ENCODE results near the gene GSK3B. TPM values are rescaled to one million over a fixed set of nuclear protein-coding genes. Genes with fewer than 3 reads are reported as not detected.

GSK3B gene
- total RNA-seq, 1 experiment from 2014 or later, result 67.1 TPM

GRCh38 chr3:119808244-119808643, 286.0 kb downstream of the GSK3B start:
- Histone ChIP-seq H3K4me1 (ENCODE audit: low read length) (peaks cover 18% of the 10 kb centered on the region), H3K9me3 (ENCODE audit: low read length) (no peaks in the 10 kb centered on the region), H3K36me3 (ENCODE audit: insufficient read depth, low read length) (no peaks in the 10 kb centered on the region), H3K27ac (ENCODE audit: low read length) (no peak overlapping the region), H3K9me2 (replicated peaks; ENCODE audit: insufficient read depth, low read length) (no peaks in the 10 kb centered on the region), H3K4me3 (ENCODE audit: low read length) (no peak overlapping the region), H3K27me3 (ENCODE audit: low read length) (no peaks in the 10 kb centered on the region), H4K20me1 (ENCODE audit: insufficient read depth, low read depth, low read length) (no peaks in the 10 kb centered on the region), H3K4me2 (ENCODE audit: low read depth, low read length, poor library complexity, severe bottlenecking) (no peak overlapping the region), H3K79me2 (ENCODE audit: low read length) (no peaks in the 10 kb centered on the region), H2AFZ (ENCODE audit: low read length) (no peak overlapping the region), H3K9ac (ENCODE audit: low read length) (no peak overlapping the region)
- no peak for DNase-seq

GRCh38 chr3:119800844-119801243, 293.4 kb downstream of the GSK3B start:
- Histone ChIP-seq H3K36me3 (ENCODE audit: insufficient read depth, low read length) (no peaks in the 10 kb centered on the region), H2AFZ (ENCODE audit: low read length) (no peak overlapping the region), H3K27me3 (ENCODE audit: low read length) (no peaks in the 10 kb centered on the region), H3K4me1 (ENCODE audit: low read length) (no peaks in the 10 kb centered on the region), H3K9ac (ENCODE audit: low read length) (no peak overlapping the region), H3K9me3 (ENCODE audit: low read length) (no peaks in the 10 kb centered on the region), H3K4me2 (ENCODE audit: low read depth, low read length, poor library complexity, severe bottlenecking) (no peak overlapping the region), H4K20me1 (ENCODE audit: insufficient read depth, low read depth, low read length) (no peaks in the 10 kb centered on the region), H3K79me2 (ENCODE audit: low read length) (no peaks in the 10 kb centered on the region), H3K9me2 (replicated peaks; ENCODE audit: insufficient read depth, low read length) (no peaks in the 10 kb centered on the region), H3K27ac (ENCODE audit: low read length) (no peak overlapping the region), H3K4me3 (ENCODE audit: low read length) (no peak overlapping the region)
- no peak for DNase-seq

- Histone ChIP-seq H3K4me3 (ENCODE audit: low read length) (no peak overlapping the region), H3K4me2 (ENCODE audit: low read depth, low read length, poor library complexity, severe bottlenecking) (no peak overlapping the region), H3K9ac (ENCODE audit: low read length) (no peak overlapping the region), H3K4me1 (ENCODE audit: low read length) (no peaks in the 10 kb centered on the region), H3K36me3 (ENCODE audit: insufficient read depth, low read length) (no peaks in the 10 kb centered on the region), H3K27ac (ENCODE audit: low read length) (no peak overlapping the region), H4K20me1 (ENCODE audit: insufficient read depth, low read depth, low read length) (no peaks in the 10 kb centered on the region), H2AFZ (ENCODE audit: low read length) (no peak overlapping the region), H3K79me2 (ENCODE audit: low read length) (no peaks in the 10 kb centered on the region), H3K27me3 (ENCODE audit: low read length) (no peaks in the 10 kb centered on the region), H3K9me2 (replicated peaks; ENCODE audit: insufficient read depth, low read length) (no peaks in the 10 kb centered on the region), H3K9me3 (ENCODE audit: low read length) (no peaks in the 10 kb centered on the region)
- DNase-seq, result no peak
Measured at GRCh38 chr3:119796785-119797184, 297.5 kb downstream of the GSK3B start.

- Histone ChIP-seq H3K79me2 (ENCODE audit: low read length) (no peaks in the 10 kb centered on the region), H3K4me1 (ENCODE audit: low read length) (no peaks in the 10 kb centered on the region), H3K27ac (ENCODE audit: low read length) (no peak overlapping the region), H4K20me1 (ENCODE audit: insufficient read depth, low read depth, low read length) (no peaks in the 10 kb centered on the region), H3K9ac (ENCODE audit: low read length) (no peak overlapping the region), H3K9me2 (replicated peaks; ENCODE audit: insufficient read depth, low read length) (no peaks in the 10 kb centered on the region), H3K4me2 (ENCODE audit: low read depth, low read length, poor library complexity, severe bottlenecking) (no peak overlapping the region), H3K27me3 (ENCODE audit: low read length) (no peaks in the 10 kb centered on the region), H3K4me3 (ENCODE audit: low read length) (no peak overlapping the region), H3K36me3 (ENCODE audit: insufficient read depth, low read length) (no peaks in the 10 kb centered on the region), H2AFZ (ENCODE audit: low read length) (no peak overlapping the region), H3K9me3 (ENCODE audit: low read length) (no peaks in the 10 kb centered on the region)
- no peak for DNase-seq
Measured at GRCh38 chr3:119796368-119796767, 297.9 kb downstream of the GSK3B start.

GRCh38 chr3:119795849-119796248, 298.4 kb downstream of the GSK3B start:
- no peaks in the 10 kb centered on the region for H3K79me2 ChIP-seq (ENCODE audit: low read length)
- H3K4me3 ChIP-seq (ENCODE audit: low read length), result no peak overlapping the region
- H4K20me1 ChIP-seq (ENCODE audit: insufficient read depth, low read depth, low read length), result no peaks in the 10 kb centered on the region
- H3K36me3 ChIP-seq (ENCODE audit: insufficient read depth, low read length), result no peaks in the 10 kb centered on the region
- no peak overlapping the region for H3K27ac ChIP-seq (ENCODE audit: low read length)
- H3K4me1 ChIP-seq (ENCODE audit: low read length), result no peaks in the 10 kb centered on the region
- H2AFZ ChIP-seq (ENCODE audit: low read length), result no peak overlapping the region
- no peak for DNase-seq
- H3K9ac ChIP-seq (ENCODE audit: low read length), result no peak overlapping the region
- H3K4me2 ChIP-seq (ENCODE audit: low read depth, low read length, poor library complexity, severe bottlenecking), result no peak overlapping the region
- no peaks in the 10 kb centered on the region for H3K9me3 ChIP-seq (ENCODE audit: low read length)
- H3K9me2 ChIP-seq (replicated peaks; ENCODE audit: insufficient read depth, low read length), result no peaks in the 10 kb centered on the region
- H3K27me3 ChIP-seq (ENCODE audit: low read length), result no peaks in the 10 kb centered on the region

GRCh38 chr3:119794971-119795612, 299.2 kb downstream of the GSK3B start:
- no peak for DNase-seq
- H3K27me3 ChIP-seq (ENCODE audit: low read length), result no peaks in the 10 kb centered on the region
- H3K27ac ChIP-seq (ENCODE audit: low read length), result no peak overlapping the region
- H3K79me2 ChIP-seq (ENCODE audit: low read length), result no peaks in the 10 kb centered on the region
- no peaks in the 10 kb centered on the region for H3K36me3 ChIP-seq (ENCODE audit: insufficient read depth, low read length)
- H3K9me2 ChIP-seq (replicated peaks; ENCODE audit: insufficient read depth, low read length), result no peaks in the 10 kb centered on the region
- no peak overlapping the region for H3K4me3 ChIP-seq (ENCODE audit: low read length)
- H3K9me3 ChIP-seq (ENCODE audit: low read length), result no peaks in the 10 kb centered on the region
- no peaks in the 10 kb centered on the region for H3K4me1 ChIP-seq (ENCODE audit: low read length)
- no peaks in the 10 kb centered on the region for H4K20me1 ChIP-seq (ENCODE audit: insufficient read depth, low read depth, low read length)
- H2AFZ ChIP-seq (ENCODE audit: low read length), result no peak overlapping the region
- no peak overlapping the region for H3K9ac ChIP-seq (ENCODE audit: low read length)
- no peak overlapping the region for H3K4me2 ChIP-seq (ENCODE audit: low read depth, low read length, poor library complexity, severe bottlenecking)

GRCh38 chr3:119794401-119794800, 299.8 kb downstream of the GSK3B start:
- Histone ChIP-seq H4K20me1 (ENCODE audit: insufficient read depth, low read depth, low read length) (no peaks in the 10 kb centered on the region), H3K4me1 (ENCODE audit: low read length) (no peaks in the 10 kb centered on the region), H3K79me2 (ENCODE audit: low read length) (no peaks in the 10 kb centered on the region), H3K4me2 (ENCODE audit: low read depth, low read length, poor library complexity, severe bottlenecking) (no peak overlapping the region), H3K27me3 (ENCODE audit: low read length) (no peaks in the 10 kb centered on the region), H3K36me3 (ENCODE audit: insufficient read depth, low read length) (no peaks in the 10 kb centered on the region), H3K9ac (ENCODE audit: low read length) (no peak overlapping the region), H3K9me2 (replicated peaks; ENCODE audit: insufficient read depth, low read length) (no peaks in the 10 kb centered on the region), H2AFZ (ENCODE audit: low read length) (no peak overlapping the region), H3K9me3 (ENCODE audit: low read length) (no peaks in the 10 kb centered on the region), H3K27ac (ENCODE audit: low read length) (no peak overlapping the region), H3K4me3 (ENCODE audit: low read length) (no peak overlapping the region)
- no peak for DNase-seq

GRCh38 chr3:119792270-119792669, 302.0 kb downstream of the GSK3B start:
- Histone ChIP-seq H3K36me3 (ENCODE audit: insufficient read depth, low read length) (no peaks in the 10 kb centered on the region), H3K9ac (ENCODE audit: low read length) (no peak overlapping the region), H3K4me2 (ENCODE audit: low read depth, low read length, poor library complexity, severe bottlenecking) (no peak overlapping the region), H4K20me1 (ENCODE audit: insufficient read depth, low read depth, low read length) (no peaks in the 10 kb centered on the region), H2AFZ (ENCODE audit: low read length) (no peak overlapping the region), H3K4me3 (ENCODE audit: low read length) (no peak overlapping the region), H3K27ac (ENCODE audit: low read length) (no peak overlapping the region), H3K9me2 (replicated peaks; ENCODE audit: insufficient read depth, low read length) (no peaks in the 10 kb centered on the region), H3K27me3 (ENCODE audit: low read length) (no peaks in the 10 kb centered on the region), H3K79me2 (ENCODE audit: low read length) (no peaks in the 10 kb centered on the region), H3K4me1 (ENCODE audit: low read length) (no peaks in the 10 kb centered on the region), H3K9me3 (ENCODE audit: low read length) (no peaks in the 10 kb centered on the region)
- no peak for DNase-seq

- H2AFZ ChIP-seq (ENCODE audit: low read length), result no peak overlapping the region
- H4K20me1 ChIP-seq (ENCODE audit: insufficient read depth, low read depth, low read length), result no peaks in the 10 kb centered on the region
- no peaks in the 10 kb centered on the region for H3K9me2 ChIP-seq (replicated peaks; ENCODE audit: insufficient read depth, low read length)
- no peak for DNase-seq
- H3K4me2 ChIP-seq (ENCODE audit: low read depth, low read length, poor library complexity, severe bottlenecking), result no peak overlapping the region
- H3K4me1 ChIP-seq (ENCODE audit: low read length), result no peaks in the 10 kb centered on the region
- no peak overlapping the region for H3K27ac ChIP-seq (ENCODE audit: low read length)
- H3K9me3 ChIP-seq (ENCODE audit: low read length), result no peaks in the 10 kb centered on the region
- H3K36me3 ChIP-seq (ENCODE audit: insufficient read depth, low read length), result no peaks in the 10 kb centered on the region
- no peaks in the 10 kb centered on the region for H3K79me2 ChIP-seq (ENCODE audit: low read length)
- no peak overlapping the region for H3K9ac ChIP-seq (ENCODE audit: low read length)
- H3K27me3 ChIP-seq (ENCODE audit: low read length), result no peaks in the 10 kb centered on the region
- H3K4me3 ChIP-seq (ENCODE audit: low read length), result no peak overlapping the region
Measured at GRCh38 chr3:119790369-119790768, 303.9 kb downstream of the GSK3B start.

All from Karpas-422 (cell line).